G401.6 (cell line): Measurements from ENCODE around the gene PTPRU.

Experiments
- FAIRE-seq: peaks from 2 replicates; lab custom pipeline; 2012; peaks lifted over from hg19 to GRCh38; lab: Jason Lieb, UNC

Gene PTPRU

GRCh38 chr1:29335573-29335972 is 99.3 kb downstream of the PTPRU start:
- FAIRE-seq = no peak

- no peak for FAIRE-seq
Measured at GRCh38 chr1:29338908-29339575, 102.7 kb downstream of the PTPRU start.

- no peak for FAIRE-seq
Measured at GRCh38 chr1:29341936-29342335, 105.6 kb downstream of the PTPRU start.

GRCh38 chr1:29342351-29342750 is 106.0 kb downstream of the PTPRU start:
- FAIRE-seq = no peak

- FAIRE-seq = no peak
Measured at GRCh38 chr1:29342983-29343382, 106.7 kb downstream of the PTPRU start.

GRCh38 chr1:29343476-29343875 is 107.2 kb downstream of the PTPRU start:
- no peak for FAIRE-seq

DNA sequence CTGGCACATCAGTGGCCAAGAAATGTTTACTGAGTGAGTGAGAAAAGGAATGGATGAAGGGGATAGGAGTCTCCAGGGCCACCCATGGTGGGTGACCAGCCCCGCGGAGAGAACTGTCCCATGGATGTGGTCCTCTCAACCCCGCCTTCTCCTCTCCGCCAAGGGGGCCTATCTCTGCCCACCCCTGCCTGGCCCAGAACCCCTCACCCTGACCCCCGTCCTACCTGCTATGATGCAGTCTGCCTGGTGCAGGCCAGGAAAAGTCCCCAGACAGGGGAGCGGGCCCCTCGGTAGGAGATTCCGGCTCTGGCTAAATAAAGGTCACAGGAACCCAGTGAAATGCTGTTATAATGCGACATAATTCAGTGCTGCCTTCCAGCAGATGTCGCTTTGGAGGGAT is 107.6 kb downstream of the PTPRU start:
- FAIRE-seq = no peak

GRCh38 chr1:29344336-29344735 is 108.0 kb downstream of the PTPRU start:
- FAIRE-seq = no peak

DNA sequence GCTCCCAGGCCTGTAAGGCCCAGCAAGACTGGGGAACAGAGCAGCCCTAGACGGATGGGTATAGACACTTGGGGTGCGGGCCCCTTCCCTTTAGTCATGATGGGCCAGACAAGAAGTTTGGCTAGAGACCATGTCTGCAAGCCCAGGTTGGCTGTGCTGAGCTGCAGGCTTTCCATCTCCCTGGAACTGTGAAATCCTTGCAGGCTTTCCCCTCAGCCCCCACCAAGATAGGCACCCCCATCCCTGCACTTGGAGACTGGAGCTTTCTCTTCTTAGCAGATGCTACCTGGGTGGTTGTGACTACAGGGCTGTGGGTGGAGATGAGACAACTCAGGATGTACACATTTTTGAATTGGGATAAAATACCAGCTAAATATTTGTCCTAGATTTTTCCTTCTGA is 110.3 kb downstream of the PTPRU start:
- FAIRE-seq = no peak

DNA sequence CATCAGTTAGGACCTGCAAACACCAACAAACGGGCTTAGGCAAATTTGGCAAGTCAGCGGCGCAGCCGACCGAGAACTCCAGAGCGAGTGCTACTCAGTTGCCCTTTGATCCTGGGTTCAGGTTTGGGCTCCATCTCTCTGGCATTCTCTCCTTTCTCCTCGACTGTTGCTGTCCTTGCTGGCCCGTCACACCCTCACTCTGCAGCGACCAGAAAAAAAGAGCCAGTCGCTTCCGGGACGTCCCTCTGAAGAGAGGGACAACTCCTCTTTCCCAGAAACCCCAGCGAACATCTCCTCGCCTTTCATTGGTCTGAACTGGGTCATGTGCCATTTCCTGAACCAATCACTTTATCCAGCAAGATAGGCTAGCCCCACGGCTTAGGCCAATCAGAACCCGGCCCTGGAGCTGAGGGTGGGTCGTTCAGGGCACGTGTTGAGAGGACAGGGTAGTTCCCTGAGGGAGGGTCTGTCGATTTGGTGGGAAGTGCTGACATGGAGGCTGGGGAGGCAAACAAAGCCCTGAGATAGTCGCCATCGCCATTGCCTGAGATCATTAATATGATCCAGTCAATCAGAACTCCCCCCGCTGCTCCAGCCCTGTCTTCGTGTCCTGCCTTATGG is 113.7 kb downstream of the PTPRU start:
- no peak for FAIRE-seq

DNA sequence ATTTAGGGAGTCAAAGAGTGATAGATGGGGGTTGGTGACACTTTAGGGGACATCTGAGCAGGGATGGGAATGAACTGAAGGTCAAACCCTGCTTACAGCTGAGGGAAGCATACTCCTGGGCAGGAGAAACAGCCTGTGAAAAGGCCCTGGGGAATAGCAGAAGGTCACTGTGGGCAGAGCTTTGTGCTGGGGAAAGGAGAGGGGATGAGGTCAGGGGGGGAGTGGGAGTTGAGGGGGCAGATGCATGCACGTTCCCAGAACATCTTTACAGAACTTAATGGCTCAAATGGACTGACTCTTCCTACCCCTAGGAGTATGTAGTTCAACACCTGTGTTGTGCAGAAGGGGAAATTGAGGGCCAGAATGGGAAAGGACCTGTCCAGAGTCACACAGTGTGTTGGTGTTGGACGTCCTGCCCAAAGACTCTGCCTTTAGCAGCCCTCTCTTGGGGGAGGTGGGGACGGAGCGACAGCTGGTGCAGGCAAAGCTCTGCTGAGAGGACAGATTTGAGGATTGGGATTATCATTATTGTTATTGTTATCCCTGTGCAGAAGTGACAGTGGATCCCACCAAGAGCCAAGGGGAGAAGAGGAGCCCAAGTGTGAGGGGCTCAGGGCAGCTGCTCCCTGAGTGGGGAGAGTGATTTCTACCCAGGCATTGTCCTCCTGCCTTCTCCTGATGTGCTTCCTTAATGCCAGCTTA is 116.5 kb downstream of the PTPRU start:
- FAIRE-seq = no peak

GRCh38 chr1:29354511-29355098 is 118.3 kb downstream of the PTPRU start:
- no peak for FAIRE-seq

DNA sequence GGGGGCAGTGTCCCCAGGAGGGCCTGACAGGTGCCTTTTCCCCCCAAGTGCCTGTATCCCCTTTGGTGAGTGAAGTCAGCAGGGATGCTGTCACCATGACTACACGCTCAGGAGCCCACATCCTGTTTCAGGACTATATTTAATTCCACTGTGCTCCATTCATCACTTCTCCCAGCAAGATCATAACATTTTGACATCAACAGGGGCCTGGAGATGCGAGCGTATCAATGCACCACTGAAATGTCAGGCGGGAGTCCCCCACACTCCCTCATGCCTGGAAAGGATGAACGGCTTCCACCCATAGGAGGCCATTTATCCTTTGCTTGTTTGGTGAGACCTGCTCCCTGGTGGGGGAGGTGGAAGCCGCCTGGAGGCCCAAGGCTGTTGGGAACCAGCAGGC is 119.1 kb downstream of the PTPRU start:
- no peak for FAIRE-seq

DNA sequence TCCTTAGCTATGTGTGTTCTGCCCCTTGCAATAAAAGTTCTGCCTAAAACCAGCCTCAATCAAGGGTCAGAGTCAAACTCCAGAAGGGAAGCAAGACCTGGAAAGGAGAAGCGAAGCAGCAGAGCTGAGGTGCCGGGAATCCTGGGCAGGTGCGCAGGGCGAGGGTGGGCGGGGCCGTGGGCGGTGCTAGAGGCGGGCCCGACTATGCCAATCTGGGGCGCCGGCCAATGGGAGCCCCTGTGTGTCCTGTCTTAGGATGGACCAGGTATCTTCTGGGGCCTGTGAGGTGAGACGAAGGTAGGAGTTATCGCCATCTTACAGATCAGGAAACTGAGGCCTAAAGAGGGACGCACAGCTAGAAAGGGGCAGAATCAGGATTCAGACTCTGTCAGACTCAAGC is 120.3 kb downstream of the PTPRU start:
- no peak for FAIRE-seq

- FAIRE-seq = no peak
Measured at GRCh38 chr1:29357452-29357851, 121.1 kb downstream of the PTPRU start.

DNA sequence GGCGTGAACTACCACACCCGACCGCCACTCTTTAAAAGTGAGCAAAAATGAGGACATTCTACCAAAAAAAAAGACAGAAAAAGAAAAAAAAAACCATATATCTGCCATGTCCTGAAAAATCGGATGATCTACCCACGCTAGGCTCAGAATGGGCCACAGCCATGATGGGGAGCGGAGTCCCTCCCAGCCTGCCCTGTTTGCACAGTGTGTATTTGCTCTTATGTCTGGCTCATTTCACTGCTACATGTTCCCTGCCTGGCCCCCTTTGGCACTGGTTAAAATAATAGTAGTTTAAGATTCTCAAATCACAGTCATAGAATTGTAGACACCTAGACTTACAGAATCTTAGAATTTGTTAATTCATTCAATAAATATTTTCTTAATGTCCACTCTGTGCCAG is 121.9 kb downstream of the PTPRU start:
- no peak for FAIRE-seq

- FAIRE-seq = no peak
Measured at GRCh38 chr1:29360768-29361167, 124.4 kb downstream of the PTPRU start.

GRCh38 chr1:29361686-29362085 is 125.4 kb downstream of the PTPRU start:
- no peak for FAIRE-seq

GRCh38 chr1:29362116-29362515 is 125.8 kb downstream of the PTPRU start:
- no peak for FAIRE-seq

DNA sequence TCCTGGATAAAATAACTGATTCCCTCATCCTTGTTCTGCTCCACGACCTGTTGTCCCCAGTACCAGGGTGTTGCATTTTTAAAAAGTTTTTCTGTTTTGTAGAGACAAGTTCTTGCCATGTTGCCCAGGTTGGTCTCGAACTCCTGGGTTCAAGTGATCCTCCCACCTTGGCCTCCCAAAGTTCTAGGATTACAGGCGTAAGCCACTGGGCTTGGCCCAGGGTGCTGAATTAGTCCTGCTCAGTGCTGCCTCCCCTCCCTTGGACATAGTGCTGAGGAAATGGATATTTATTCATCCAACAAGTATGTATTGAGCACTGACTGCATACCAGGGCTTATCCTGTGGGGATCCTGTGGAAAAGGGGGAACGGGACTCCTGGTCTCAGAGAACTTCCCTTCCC is 126.4 kb downstream of the PTPRU start:
- FAIRE-seq = no peak

DNA sequence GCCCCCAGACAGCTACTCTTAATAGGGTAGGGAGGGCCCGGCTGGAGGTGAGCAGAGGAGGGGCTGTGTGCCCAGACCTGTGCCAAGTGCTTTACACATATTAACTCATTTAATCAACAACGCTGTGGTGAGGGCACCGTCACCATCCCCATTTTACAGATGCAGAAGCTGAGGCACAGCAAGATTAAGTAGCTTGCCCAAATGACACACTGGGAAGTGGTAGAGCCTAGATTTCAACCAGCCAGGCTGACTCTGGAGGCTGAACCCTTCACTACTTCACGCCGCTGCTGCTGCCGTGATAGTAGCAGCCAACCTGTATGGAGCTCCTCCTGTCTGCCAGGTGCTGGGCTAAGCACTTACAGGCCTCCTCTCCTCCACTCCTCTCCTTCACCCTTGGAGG is 127.2 kb downstream of the PTPRU start:
- no peak for FAIRE-seq

- no peak for FAIRE-seq
Measured at GRCh38 chr1:29364101-29364678, 127.9 kb downstream of the PTPRU start.
